CD4-positive, alpha-beta T cell treated with Interferon gamma for 1 hour (primary cell): ENCODE results near the gene APOLD1.
"Not testable (repeated sequence)": the region's sequence is repeated elsewhere in the genome, so short reads cannot be mapped to it uniquely, and the experiment has no call there.

Experiments
- DNase-seq: peaks from one replicate; pipeline ENCODE4 v3.0.0-alpha.2; 2020

The APOLD1 gene

GRCh38 chr12:12786706-12787601 lies 1.5 kb downstream of the APOLD1 start:
- peak; percentile 83 for DNase-seq

GRCh38 chr12:12788131-12788530 lies 2.7 kb downstream of the APOLD1 start:
- DNase-seq, result no peak

GRCh38 chr12:12788675-12789368 lies 3.4 kb downstream of the APOLD1 start:
- DNase-seq, result peak; percentile 67

GRCh38 chr12:12790956-12791355 lies 5.5 kb downstream of the APOLD1 start:
- DNase-seq, result no peak

- DNase-seq, result no peak
Measured at GRCh38 chr12:12791756-12792369, 6.4 kb downstream of the APOLD1 start.

GRCh38 chr12:12792421-12792820 lies 7.0 kb downstream of the APOLD1 start:
- DNase-seq, result no peak

GRCh38 chr12:12794686-12795085 lies 9.2 kb downstream of the APOLD1 start:
- DNase-seq, result no peak

- no peak for DNase-seq
Measured at GRCh38 chr12:12796171-12796570, 10.7 kb downstream of the APOLD1 start.

- no peak for DNase-seq
Measured at GRCh38 chr12:12796928-12797793, 11.7 kb downstream of the APOLD1 start.

- DNase-seq, result no peak
Measured at GRCh38 chr12:12797794-12798152, 12.3 kb downstream of the APOLD1 start.

GRCh38 chr12:12798480-12798879 lies 13.0 kb downstream of the APOLD1 start:
- no peak for DNase-seq

- DNase-seq, result no peak
Measured at GRCh38 chr12:12799163-12799920, 13.9 kb downstream of the APOLD1 start.

GRCh38 chr12:12800406-12801180 lies 15.1 kb downstream of the APOLD1 start:
- no peak for DNase-seq

- not testable (repeated sequence) for DNase-seq
Measured at GRCh38 chr12:12801656-12802055, 16.2 kb downstream of the APOLD1 start.

- peak; percentile 20 for DNase-seq
Measured at GRCh38 chr12:12803186-12803585, 17.7 kb downstream of the APOLD1 start.

GRCh38 chr12:12804011-12804410 lies 18.6 kb downstream of the APOLD1 start:
- no peak for DNase-seq

GRCh38 chr12:12804432-12804886 lies 19.0 kb downstream of the APOLD1 start:
- no peak for DNase-seq

GRCh38 chr12:12806784-12807516 lies 21.5 kb downstream of the APOLD1 start:
- DNase-seq, result no peak

- not testable (repeated sequence) for DNase-seq
Measured at GRCh38 chr12:12807517-12807903, 22.1 kb downstream of the APOLD1 start.

GRCh38 chr12:12807970-12808702 lies 22.7 kb downstream of the APOLD1 start:
- peak; percentile 80 for DNase-seq
